Pancreas (tissue), 10 donors: Measurements from ENCODE around the gene PTGFRN. TPM values are rescaled to one million over a fixed set of nuclear protein-coding genes. Genes with fewer than 3 reads are reported as not detected.

Experiments
- ATAC-seq, 4 donors: fragments of 200-7000 bp; cut with Tn5 transposase; one replicate each; pipeline versions ENCODE4 v1.8.0 to v1.9.1; 2020; ENCODE audit warnings: mild to moderate bottlenecking in 4 of 4, moderate library complexity in 4 of 4
- DNase-seq, 6 donors: peaks; one replicate each; pipeline ENCODE4 v3.0.0-alpha.2; 2020
- FAIRE-seq: peaks from 2 replicates; lab custom pipeline; 2012; peaks lifted over from hg19 to GRCh38; lab: Jason Lieb, UNC
- H3K27ac ChIP-seq, 4 donors: fragments of 200-600 bp; sonication (generic); 1 replicate in 3 of 4; 2 replicates in 1 of 4; pipeline versions ENCODE4 v1.5.0 to v1.8.0; 2020
- H3K27me3 ChIP-seq, 4 donors: fragments of 200-600 bp; one replicate each; pipeline ENCODE4 v1.8.0; 2021
- H3K36me3 ChIP-seq, 3 donors: fragments of 200-600 bp; sonication (generic) in 1 of 3; one replicate each; pipeline versions ENCODE4 v1.5.0 to v1.8.0; 2020 to 2021
- H3K4me1 ChIP-seq, 3 donors: fragments of 200-600 bp; one replicate each; pipeline ENCODE4 v1.8.0; 2021
- H3K4me3 ChIP-seq, 4 donors: fragments of 200-600 bp; sonication (generic) in 2 of 4; one replicate each; pipeline versions ENCODE4 v1.5.0 to v1.8.0; 2020 to 2021
- H3K9me3 ChIP-seq, 4 donors: fragments of 200-600 bp; one replicate each; pipeline ENCODE4 v1.8.0; 2021
- CTCF ChIP-seq, 4 donors: fragments of 200-600 bp; sonication (generic) in 3 of 4; IDR thresholded peaks; one replicate each; pipeline versions ENCODE4 v1.5.0 to v1.8.0; 2021; ENCODE audit warnings: antibody characterized with exemption in 4 of 4
- WGBS, 2 donors: extraction: QIAGEN DNeasy Blood & Tissue Kit; methylation state at CpG; one replicate each; pipeline ENCODE4 v1.1.7; 2013; 5-methylcytosine and 5-hydroxymethylcytosine counted together
- intact Hi-C, 3 donors: fragments of 100-400 bp; cut with DNase I; formaldehyde crosslinking; loops; one replicate each; pipeline versions ENCODE4 v1.11.1 to v1.14.2; 2022
- polyA plus RNA-seq, 2 donors: library from polyadenylated mRNA; stranded (reverse); fragments of 200-250 nt; gene quantifications; one replicate each; pipeline ENCODE4 v1.2.3, GENCODE V29; 2013
- total RNA-seq, 6 donors: library from RNA; stranded (reverse); fragmentation: NEBNext Ultra II Directional in 4 of 6; extraction: Animal tissue kit (Norgen Biotek cat#: 25700) in 4 of 6; gene quantifications; one replicate each; pipeline versions ENCODE4 v1.2.1 to v1.2.4, GENCODE V29; 2021 to 2023
- donor health status: healthy with polysubstance abuse.
- donor health status: DM: no; HTN: no; CAD: no; lungs with moderate emphysema.
- donor health status: DM: no; HTN: no; CAD: no.
- donor health status: control.
- donor health status: control.
- donor health status: Bipolar disorder and iron deficiency.
- donor health status: DM: yes; HTN: yes; CAD: no.
- donor health status: DM: no; HTN: no; CAD: no.
- donor health status: DM: no; HTN: no; CAD: no.
- donor health status: DM: yes; HTN: yes; CAD: no.

PTGFRN gene
- total and polyA plus RNA-seq, 8 donors: 9.9 to 62.0 (median 21.3) TPM

GRCh38 chr1:116984406-116985160 is 74.9 kb downstream of the PTGFRN start:
- H3K4me3 ChIP-seq: no peak overlapping the region
- no peaks in the 10 kb centered on the region for H3K27me3 ChIP-seq
- intact Hi-C loops: no loop called here
- no peaks in the 10 kb centered on the region for H3K36me3 ChIP-seq
- no peak for TF ChIP-seq CTCF (IDR thresholded peaks at IDR 0.05)
- no peak for FAIRE-seq
- no peak overlapping the region for H3K27ac ChIP-seq
- peaks cover 4 to 18% (median 8%) of the 10 kb centered on the region in 3 donors for H3K4me1 ChIP-seq
- no peak for ATAC-seq
- 93 to 94% methylated on average over 14 of the region's 14 CpGs for WGBS, 2 donors
- no peaks in the 10 kb centered on the region for H3K9me3 ChIP-seq
- DNase-seq: no peak

- H3K27ac ChIP-seq: peak overlapping the region in 2 of 4 donors; percentile 20 to 57
- DNase-seq (peak in 3 of 6 donors; percentile 10 to 32 (median 26)), ATAC-seq (peak in 2 of 4 donors; percentile 6 to 11), FAIRE-seq (no peak)
- no peak for TF ChIP-seq CTCF (IDR thresholded peaks at IDR 0.05)
- H3K4me1 ChIP-seq: peaks cover 4 to 29% (median 16%) of the 10 kb centered on the region in 3 donors
- WGBS, 2 donors: 57 to 60% methylated on average over 29 of the region's 29 CpGs
- no peak overlapping the region for H3K4me3 ChIP-seq
- no peaks in the 10 kb centered on the region for H3K9me3 ChIP-seq
- H3K36me3 ChIP-seq: no peaks in the 10 kb centered on the region
- intact Hi-C loops: no loop called here
- H3K27me3 ChIP-seq: no peaks in the 10 kb centered on the region
Measured at GRCh38 chr1:116986421-116987255, 76.9 kb downstream of the PTGFRN start.

GRCh38 chr1:116987256-116987555 is 77.5 kb downstream of the PTGFRN start:
- Histone ChIP-seq H3K9me3 (no peaks in the 10 kb centered on the region), H3K27ac (peak overlapping the region in 2 of 4 donors; percentile 20 to 57), H3K4me1 (peaks cover 0 to 29% (median 13%) of the 10 kb centered on the region in 3 donors), H3K4me3 (no peak overlapping the region), H3K36me3 (no peaks in the 10 kb centered on the region), H3K27me3 (no peaks in the 10 kb centered on the region)
- intact Hi-C loops: no loop called here
- no peak for TF ChIP-seq CTCF (IDR thresholded peaks at IDR 0.05)
- FAIRE-seq (no peak), DNase-seq (peak in 5 of 6 donors; percentile 35 to 65 (median 59)), ATAC-seq (peak; percentile 44 to 69 (median 66))
- WGBS, 2 donors: 12 to 32% methylated on average over 11 of the region's 11 CpGs

- WGBS, 2 donors: 79 to 90% methylated on average over 7 of the region's 7 CpGs
- H3K9me3 ChIP-seq: no peaks in the 10 kb centered on the region
- intact Hi-C loops: no loop called here
- no peak overlapping the region for H3K4me3 ChIP-seq
- no peak for FAIRE-seq
- peak in 3 of 4 donors; percentile 8 to 37 (median 27) for ATAC-seq
- TF ChIP-seq CTCF (IDR thresholded peaks at IDR 0.05): no peak
- no peak for DNase-seq
- no peaks in the 10 kb centered on the region for H3K36me3 ChIP-seq
- peaks cover 0 to 29% (median 8%) of the 10 kb centered on the region in 3 donors for H3K4me1 ChIP-seq
- peak overlapping the region in 1 of 4 donors; percentile 20 for H3K27ac ChIP-seq
- no peaks in the 10 kb centered on the region for H3K27me3 ChIP-seq
Measured at GRCh38 chr1:116988248-116988647, 78.5 kb downstream of the PTGFRN start.
